ENCODE data around the gene ADISSP. TPM values are rescaled to one million over a fixed set of nuclear protein-coding genes. Genes with fewer than 3 reads are reported as not detected.

Gene ADISSP
- total RNA-seq, 1 donor = 18.5 TPM

- Histone ChIP-seq H3K4me3 (ENCODE audit: insufficient read depth, low read length) (no peak overlapping the region), H3K36me3 (ENCODE audit: insufficient read depth, low read length) (no peaks in the 10 kb centered on the region), H2AFZ (ENCODE audit: low read length) (no peak overlapping the region), H3K27ac (ENCODE audit: low read depth, low read length) (no peak overlapping the region), H3K79me2 (ENCODE audit: insufficient read depth, low read length) (peaks cover 4% of the 10 kb centered on the region), H3K4me2 (ENCODE audit: insufficient read depth, low read length) (no peak overlapping the region), H3K4me1 (ENCODE audit: insufficient read depth, low read length) (peaks cover 27% of the 10 kb centered on the region), H4K20me1 (ENCODE audit: insufficient read depth, low read length) (no peaks in the 10 kb centered on the region), H3K27me3 (ENCODE audit: insufficient read depth, low read length) (no peaks in the 10 kb centered on the region), H3K9me3 (ENCODE audit: low read depth, low read length) (no peaks in the 10 kb centered on the region)
- peak; percentile 21 for DNase-seq (ENCODE audit: insufficient read length, low spot score, missing footprints)
- no peak for TF ChIP-seq CTCF (IDR thresholded peaks at IDR 0.05; ENCODE audit: extremely low read depth, low read depth, low read length)
These were observed 46.5 kb upstream of the ADISSP start for GRCh38 chr20:3813848-3814581.

- peaks cover 26% of the 10 kb centered on the region for H3K4me1 ChIP-seq (ENCODE audit: insufficient read depth, low read length)
- H3K36me3 ChIP-seq (ENCODE audit: insufficient read depth, low read length) = no peaks in the 10 kb centered on the region
- H3K4me2 ChIP-seq (ENCODE audit: insufficient read depth, low read length) = no peak overlapping the region
- peaks cover 6% of the 10 kb centered on the region for H3K79me2 ChIP-seq (ENCODE audit: insufficient read depth, low read length)
- H3K9me3 ChIP-seq (ENCODE audit: low read depth, low read length) = no peaks in the 10 kb centered on the region
- H3K27ac ChIP-seq (ENCODE audit: low read depth, low read length) = no peak overlapping the region
- DNase-seq (ENCODE audit: insufficient read length, low spot score, missing footprints) = peak; percentile 5
- no peak overlapping the region for H2AFZ ChIP-seq (ENCODE audit: low read length)
- TF ChIP-seq CTCF (IDR thresholded peaks at IDR 0.05; ENCODE audit: extremely low read depth, low read depth, low read length) = no peak
- no peak overlapping the region for H3K4me3 ChIP-seq (ENCODE audit: insufficient read depth, low read length)
- H4K20me1 ChIP-seq (ENCODE audit: insufficient read depth, low read length) = no peaks in the 10 kb centered on the region
- H3K27me3 ChIP-seq (ENCODE audit: insufficient read depth, low read length) = no peaks in the 10 kb centered on the region
These were observed 45.7 kb upstream of the ADISSP start for GRCh38 chr20:3812975-3813847.

- peak overlapping the region; percentile 54 for H2AFZ ChIP-seq (ENCODE audit: low read length)
- no peak for TF ChIP-seq CTCF (IDR thresholded peaks at IDR 0.05; ENCODE audit: extremely low read depth, low read depth, low read length)
- H3K36me3 ChIP-seq (ENCODE audit: insufficient read depth, low read length) = no peaks in the 10 kb centered on the region
- no peak overlapping the region for H3K4me3 ChIP-seq (ENCODE audit: insufficient read depth, low read length)
- H3K79me2 ChIP-seq (ENCODE audit: insufficient read depth, low read length) = peaks cover 6% of the 10 kb centered on the region
- no peak for DNase-seq (ENCODE audit: insufficient read length, low spot score, missing footprints)
- H3K4me1 ChIP-seq (ENCODE audit: insufficient read depth, low read length) = peaks cover 34% of the 10 kb centered on the region
- H3K27ac ChIP-seq (ENCODE audit: low read depth, low read length) = peak overlapping the region; percentile 93
- H3K27me3 ChIP-seq (ENCODE audit: insufficient read depth, low read length) = no peaks in the 10 kb centered on the region
- no peaks in the 10 kb centered on the region for H3K9me3 ChIP-seq (ENCODE audit: low read depth, low read length)
- no peaks in the 10 kb centered on the region for H4K20me1 ChIP-seq (ENCODE audit: insufficient read depth, low read length)
- no peak overlapping the region for H3K4me2 ChIP-seq (ENCODE audit: insufficient read depth, low read length)
These were observed 44.7 kb upstream of the ADISSP start for GRCh38 chr20:3812259-3812681.

All from osteoblast (primary cell).